Measurements from ENCODE around the gene TMC3.

Gene TMC3

GRCh38 chr15:81411969-81412633 is 38.1 kb upstream of the TMC3 start:
- DNase-seq (ENCODE audit: low read depth): no peak
- H3K4me3 ChIP-seq (replicated peaks; ENCODE audit: low read depth, low read length): no peak overlapping the region
- TF ChIP-seq, protein P1, sequence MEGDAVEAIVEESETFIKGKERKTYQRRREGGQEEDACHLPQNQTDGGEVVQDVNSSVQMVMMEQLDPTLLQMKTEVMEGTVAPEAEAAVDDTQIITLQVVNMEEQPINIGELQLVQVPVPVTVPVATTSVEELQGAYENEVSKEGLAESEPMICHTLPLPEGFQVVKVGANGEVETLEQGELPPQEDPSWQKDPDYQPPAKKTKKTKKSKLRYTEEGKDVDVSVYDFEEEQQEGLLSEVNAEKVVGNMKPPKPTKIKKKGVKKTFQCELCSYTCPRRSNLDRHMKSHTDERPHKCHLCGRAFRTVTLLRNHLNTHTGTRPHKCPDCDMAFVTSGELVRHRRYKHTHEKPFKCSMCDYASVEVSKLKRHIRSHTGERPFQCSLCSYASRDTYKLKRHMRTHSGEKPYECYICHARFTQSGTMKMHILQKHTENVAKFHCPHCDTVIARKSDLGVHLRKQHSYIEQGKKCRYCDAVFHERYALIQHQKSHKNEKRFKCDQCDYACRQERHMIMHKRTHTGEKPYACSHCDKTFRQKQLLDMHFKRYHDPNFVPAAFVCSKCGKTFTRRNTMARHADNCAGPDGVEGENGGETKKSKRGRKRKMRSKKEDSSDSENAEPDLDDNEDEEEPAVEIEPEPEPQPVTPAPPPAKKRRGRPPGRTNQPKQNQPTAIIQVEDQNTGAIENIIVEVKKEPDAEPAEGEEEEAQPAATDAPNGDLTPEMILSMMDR (IDR thresholded peaks at IDR 0.05; ENCODE audit: low read length, missing control alignments): no peak

- TF ChIP-seq, protein P1 (IDR thresholded peaks at IDR 0.05; ENCODE audit: low read length, missing control alignments): no peak
These were observed 37.0 kb upstream of the TMC3 start for GRCh38 chr15:81411051-81411450.

DNA sequence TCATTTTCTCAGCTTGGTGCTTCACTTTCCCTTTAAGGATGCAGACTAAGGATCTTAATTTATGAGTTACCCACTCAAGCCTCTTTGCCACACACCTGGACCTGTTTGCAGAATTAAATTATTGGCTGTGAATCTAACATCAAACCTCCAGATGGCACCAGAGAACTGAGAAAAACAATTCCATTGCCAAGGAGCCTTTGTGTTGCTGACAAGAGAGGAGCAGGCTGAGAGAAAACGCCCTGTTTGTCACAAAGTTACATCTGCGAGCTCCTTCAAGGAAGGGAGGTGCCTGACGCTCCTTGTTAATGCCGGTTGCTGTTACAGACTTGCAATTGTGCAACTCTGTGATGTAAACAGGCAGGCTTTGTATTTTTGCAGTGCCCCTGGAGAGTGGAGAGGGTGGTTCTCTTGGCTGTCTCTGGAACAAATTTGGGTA is 36.3 kb upstream of the TMC3 start:
- peak; percentile 90 for DNase-seq (ENCODE audit: low read depth)
- TF ChIP-seq, protein P1 (IDR thresholded peaks at IDR 0.05; ENCODE audit: low read length, missing control alignments): peak; percentile 55
- H3K4me3 ChIP-seq (replicated peaks; ENCODE audit: low read depth, low read length): no peak overlapping the region

More at GRCh38 chr15:81411051-81411450, 37.0 kb upstream of the TMC3 start:
- no peak overlapping the region for H3K4me3 ChIP-seq (replicated peaks; ENCODE audit: low read depth, low read length)
- DNase-seq (ENCODE audit: low read depth): no peak

GRCh38 chr15:81407718-81408117 is 33.7 kb upstream of the TMC3 start:
- TF ChIP-seq, protein P1 (IDR thresholded peaks at IDR 0.05; ENCODE audit: low read length, missing control alignments): no peak
- no peak overlapping the region for H3K4me3 ChIP-seq (replicated peaks; ENCODE audit: low read depth, low read length)
- no peak for DNase-seq (ENCODE audit: low read depth)

DNA sequence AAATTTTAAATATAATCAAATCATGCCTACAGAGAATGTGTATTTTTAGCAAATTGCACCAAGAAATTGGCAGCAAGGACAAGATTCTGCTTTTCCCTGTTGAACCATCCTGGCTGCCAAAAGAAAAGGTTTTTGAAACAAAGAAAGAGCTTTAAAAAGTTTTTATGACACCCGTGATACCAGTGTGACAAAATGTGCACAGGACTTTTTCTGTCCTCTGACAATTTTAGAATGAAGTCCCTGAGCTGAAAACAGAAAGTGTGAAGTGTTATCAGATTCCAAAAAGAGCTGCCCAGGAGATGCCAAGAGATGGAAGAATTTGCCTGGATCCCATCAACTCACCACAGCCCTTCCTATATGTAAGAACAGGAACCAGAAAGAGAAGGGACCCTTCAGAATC is 33.2 kb upstream of the TMC3 start:
- TF ChIP-seq, protein P1 (IDR thresholded peaks at IDR 0.05; ENCODE audit: low read length, missing control alignments): no peak
- DNase-seq (ENCODE audit: low read depth): no peak
- no peak overlapping the region for H3K4me3 ChIP-seq (replicated peaks; ENCODE audit: low read depth, low read length)

DNA sequence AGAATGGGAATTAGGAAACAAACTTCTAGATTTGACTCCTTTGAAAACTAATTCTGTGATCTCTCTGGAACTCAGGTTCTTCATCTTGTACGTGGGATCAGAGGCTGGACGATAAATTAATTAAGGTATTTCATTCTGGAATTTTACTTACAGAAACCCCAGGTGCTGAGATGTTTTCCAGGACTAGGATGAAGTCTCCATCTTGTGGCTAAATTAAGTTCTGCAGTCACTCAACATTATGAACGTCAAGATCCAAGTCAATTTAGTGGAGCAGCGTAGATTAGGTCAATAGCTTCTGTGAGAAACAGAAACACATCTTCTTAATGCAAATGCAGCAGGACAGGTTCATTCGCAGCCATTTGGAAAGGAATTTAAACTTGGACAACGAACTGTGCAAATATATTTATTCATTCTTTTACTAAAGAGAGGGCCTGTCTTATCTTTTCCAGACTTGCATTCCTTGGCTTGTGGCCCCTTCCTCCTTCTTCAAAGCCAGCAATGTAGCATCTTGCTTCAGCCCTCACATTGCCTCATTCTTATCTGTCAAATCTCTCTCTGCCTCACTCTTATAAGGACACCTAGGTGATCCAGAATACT is 26.7 kb upstream of the TMC3 start:
- TF ChIP-seq, protein P1 (IDR thresholded peaks at IDR 0.05; ENCODE audit: low read length, missing control alignments): peak; percentile 77

More for the DNA sequence above, 26.7 kb upstream of the TMC3 start:
- peak; percentile 81 for DNase-seq (ENCODE audit: low read depth)
- no peak overlapping the region for H3K4me3 ChIP-seq (replicated peaks; ENCODE audit: low read depth, low read length)
